Non-pigmented ciliary epithelial cell (primary cell): Measurements from ENCODE around the gene UMODL1.

Experiments
- DNase-seq: peaks from one replicate; pipeline ENCODE4 v3.0.0-alpha.2; 2010; ENCODE audit warnings: low read depth

UMODL1 gene

DNA sequence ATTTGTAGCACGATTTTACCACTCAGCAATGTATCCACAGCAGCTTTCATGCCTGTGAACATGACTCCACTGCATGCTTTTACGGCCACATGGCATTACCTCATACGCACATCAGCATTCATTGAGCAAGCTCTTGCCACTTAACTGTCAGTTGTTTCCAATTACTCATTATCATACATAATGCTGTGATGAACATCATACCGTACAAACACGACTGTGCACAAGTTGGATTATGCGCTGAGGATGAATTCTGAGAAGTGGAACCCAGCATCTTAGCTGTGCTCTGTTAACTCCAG lies 9.6 kb downstream of the UMODL1 start:
- peak; percentile 65 for DNase-seq

GRCh38 chr21:42081138-42081537 lies 10.0 kb downstream of the UMODL1 start:
- DNase-seq, result no peak

GRCh38 chr21:42081931-42082381 lies 10.8 kb downstream of the UMODL1 start:
- DNase-seq, result no peak

GRCh38 chr21:42082501-42083360 lies 11.6 kb downstream of the UMODL1 start:
- DNase-seq, result no peak

- DNase-seq, result no peak
Measured at GRCh38 chr21:42083361-42083690, 12.2 kb downstream of the UMODL1 start.

- DNase-seq, result no peak
Measured at GRCh38 chr21:42084079-42084478, 13.0 kb downstream of the UMODL1 start.

- no peak for DNase-seq
Measured at GRCh38 chr21:42085246-42086077, 14.3 kb downstream of the UMODL1 start.

- DNase-seq, result no peak
Measured at GRCh38 chr21:42086969-42087368, 15.9 kb downstream of the UMODL1 start.

- no peak for DNase-seq
Measured at GRCh38 chr21:42088148-42088547, 17.0 kb downstream of the UMODL1 start.

DNA sequence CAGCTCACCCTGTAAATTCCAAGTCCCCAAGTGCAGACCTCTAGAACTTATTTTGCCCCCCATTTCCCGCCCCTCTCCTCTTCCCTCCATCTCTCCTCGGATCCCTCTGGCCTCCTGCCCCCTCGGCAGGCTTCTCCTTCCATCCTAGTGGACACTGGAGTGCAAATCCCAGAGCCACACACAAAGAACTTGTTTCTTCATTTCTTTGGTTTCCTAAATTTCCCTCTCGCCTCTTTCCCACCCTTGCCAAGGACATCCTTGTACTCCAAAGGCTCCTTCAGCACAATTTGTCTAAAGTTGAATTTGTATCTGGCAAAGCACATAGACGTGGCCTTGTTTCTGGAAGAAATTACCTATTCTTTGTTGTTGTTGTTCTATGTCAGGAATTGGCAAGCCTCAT lies 17.5 kb downstream of the UMODL1 start:
- no peak for DNase-seq

- DNase-seq, result no peak
Measured at GRCh38 chr21:42089093-42089631, 18.0 kb downstream of the UMODL1 start.

- DNase-seq, result no peak
Measured at GRCh38 chr21:42089665-42090310, 18.7 kb downstream of the UMODL1 start.

DNA sequence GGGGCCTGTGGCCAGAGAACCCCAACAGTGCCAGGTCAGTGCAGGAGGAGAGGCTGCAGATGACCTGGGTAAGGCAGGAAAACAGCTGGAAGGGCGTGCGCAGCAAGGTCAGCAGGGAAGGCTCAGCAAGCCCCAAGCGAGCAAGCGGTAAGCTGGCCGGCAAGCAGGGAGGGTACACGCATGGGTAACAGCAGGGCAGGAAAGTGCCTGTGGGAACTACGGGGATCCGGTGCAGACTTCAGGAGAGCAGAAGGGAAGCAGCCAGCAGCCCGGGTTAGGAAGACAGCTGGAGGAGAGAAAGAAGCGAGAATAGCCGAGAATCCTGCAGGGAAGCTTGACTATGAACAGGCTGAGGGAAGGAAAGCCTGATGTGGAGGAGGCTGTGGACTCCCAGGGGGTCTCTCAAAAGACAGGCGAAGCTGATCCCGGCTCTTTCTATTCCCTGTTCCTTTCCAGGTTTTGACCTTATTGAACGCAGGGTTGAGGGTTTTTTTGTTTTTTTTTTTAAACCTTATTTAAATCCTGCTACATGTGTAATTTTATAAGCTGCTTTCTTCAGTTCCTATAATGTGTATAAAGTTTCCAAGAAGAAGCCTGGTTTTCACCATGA lies 20.9 kb downstream of the UMODL1 start:
- DNase-seq, result no peak

DNA sequence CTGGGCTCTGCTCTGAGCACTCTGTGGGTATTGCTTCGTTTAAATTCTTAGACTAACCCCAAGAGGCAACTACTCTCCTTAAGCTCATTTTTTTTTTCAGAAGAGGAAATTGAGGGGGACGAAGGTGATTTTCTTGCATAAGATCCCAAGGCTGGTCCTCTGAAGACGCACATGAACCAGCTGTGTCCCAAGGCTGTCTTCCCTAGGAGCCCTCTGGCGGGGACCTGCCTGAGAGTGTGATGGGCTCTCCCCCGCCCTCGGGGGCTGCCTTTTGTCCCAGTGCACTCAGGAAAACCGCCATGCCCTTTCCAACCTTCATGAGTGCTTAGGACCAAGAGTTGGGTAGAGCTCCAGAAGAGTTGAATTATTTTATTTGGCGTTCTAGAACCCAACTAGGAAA lies 21.7 kb downstream of the UMODL1 start:
- DNase-seq, result no peak

DNA sequence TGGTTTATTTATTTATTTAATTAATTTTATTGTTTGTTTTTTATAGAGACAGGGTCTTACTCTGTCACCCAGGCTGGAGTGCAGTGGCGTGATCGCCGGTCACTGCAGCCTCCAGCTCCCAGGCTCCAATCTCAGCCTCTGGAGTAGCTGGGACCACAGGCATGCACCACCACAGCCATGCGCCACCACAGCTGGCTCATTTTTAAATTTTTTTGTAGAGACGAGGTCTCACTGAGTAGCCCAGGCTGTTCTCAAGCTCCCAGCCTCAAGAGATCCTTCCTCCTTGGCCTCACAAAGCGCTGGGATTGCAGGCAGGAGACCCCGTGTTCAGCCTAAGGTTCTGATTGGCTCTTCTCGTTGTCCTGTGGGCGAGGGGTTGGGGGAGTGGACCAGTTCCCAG lies 22.1 kb downstream of the UMODL1 start:
- DNase-seq, result no peak

GRCh38 chr21:42093991-42094421 lies 22.9 kb downstream of the UMODL1 start:
- peak; percentile 89 for DNase-seq

DNA sequence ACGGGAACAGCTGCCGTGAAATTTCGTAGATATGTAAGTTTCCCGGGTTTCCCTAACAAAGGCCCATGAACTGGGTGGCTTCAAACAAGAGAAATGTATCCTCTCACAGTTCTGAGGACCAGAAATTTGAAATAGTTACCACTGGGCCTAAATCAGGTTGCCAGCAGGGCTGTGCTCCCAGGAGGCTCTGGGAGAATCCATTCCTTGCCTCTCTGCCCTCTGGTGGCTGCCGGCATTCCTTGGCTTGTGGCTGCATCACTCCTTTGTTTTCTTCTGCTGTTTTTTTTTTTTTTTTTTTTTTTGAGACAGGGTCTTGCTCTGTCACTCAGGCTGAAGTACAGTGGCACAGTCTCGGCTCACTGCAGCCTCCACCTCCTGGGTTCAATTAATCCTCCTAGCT lies 23.7 kb downstream of the UMODL1 start:
- DNase-seq, result no peak

DNA sequence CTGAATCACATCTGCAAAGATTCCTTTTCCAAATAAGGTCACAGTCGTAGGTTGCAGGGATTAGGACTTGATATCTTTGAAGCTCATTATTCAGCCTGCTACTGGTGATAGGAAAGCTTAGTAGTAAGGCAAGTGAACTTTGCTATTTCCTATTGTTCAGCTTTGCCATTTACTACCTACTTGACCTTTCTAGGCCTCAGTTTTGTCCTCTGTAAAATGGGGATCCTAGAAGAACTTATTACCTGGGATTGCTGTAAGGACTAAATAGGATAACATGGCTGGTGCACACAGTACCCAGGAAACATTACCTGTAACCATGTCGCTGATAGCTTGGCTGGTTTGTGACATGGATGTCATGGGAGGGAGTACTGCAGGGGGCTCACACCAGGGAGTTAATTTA lies 24.5 kb downstream of the UMODL1 start:
- DNase-seq, result no peak

DNA sequence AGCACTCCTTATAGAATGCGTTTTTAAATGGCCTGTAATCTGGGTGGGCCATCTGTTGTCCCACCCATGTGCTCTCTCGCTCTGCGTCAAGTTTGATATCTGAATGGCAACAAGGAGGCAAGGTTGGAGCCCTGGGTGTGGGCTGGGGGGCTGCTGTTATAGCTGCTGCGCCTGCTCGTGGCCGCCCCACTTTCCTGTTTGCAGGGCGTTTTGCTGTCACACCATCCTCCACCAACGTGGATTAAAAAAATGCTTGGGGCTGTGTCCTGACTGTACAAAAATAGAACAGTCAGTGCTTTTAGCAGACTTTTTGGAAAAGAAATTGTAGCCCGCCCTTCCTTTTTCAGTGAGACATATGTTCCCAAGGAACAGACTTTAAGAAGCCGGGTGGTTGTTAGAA lies 25.4 kb downstream of the UMODL1 start:
- DNase-seq, result no peak

- no peak for DNase-seq
Measured at GRCh38 chr21:42097274-42097673, 26.2 kb downstream of the UMODL1 start.

DNA sequence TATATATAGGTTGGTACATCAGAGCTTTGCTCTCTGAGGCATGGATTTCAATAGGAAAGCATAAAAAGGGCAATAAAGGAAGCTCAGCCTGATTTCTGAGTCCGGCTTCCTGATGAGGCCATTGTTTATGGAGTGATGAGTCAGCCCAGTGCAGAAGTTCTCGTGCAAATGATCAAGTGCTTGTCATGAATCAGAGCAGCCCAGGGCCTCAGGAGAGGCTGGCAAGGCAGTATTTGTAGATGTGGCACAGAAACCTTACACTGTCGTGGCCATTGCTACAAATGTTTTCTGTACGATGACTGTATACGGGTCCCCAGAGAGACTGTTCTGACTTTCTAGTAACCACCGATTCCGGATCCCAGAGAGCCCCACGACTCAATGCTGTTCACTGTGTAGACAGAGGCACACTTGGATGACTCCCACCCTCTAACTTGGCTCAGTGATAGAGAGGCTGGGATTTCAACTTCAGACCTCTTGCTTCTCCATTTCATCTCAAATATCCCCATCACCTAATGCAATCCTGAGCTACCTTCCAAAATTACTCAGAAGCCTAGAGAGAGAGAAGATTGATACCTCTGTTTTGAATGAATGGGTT lies 26.8 kb downstream of the UMODL1 start:
- peak; percentile 94 for DNase-seq
